Gastroesophageal sphincter (tissue), 4 donors: ENCODE measurements around the gene AP1S2. TPM values are rescaled to one million over a fixed set of nuclear protein-coding genes. Genes with fewer than 3 reads are reported as not detected.
"Not testable (repeated sequence)": the region's sequence is repeated elsewhere in the genome, so short reads cannot be mapped to it uniquely, and the experiment has no call there.

Experiments
- ATAC-seq: fragments of 150-250 bp; one replicate; pipeline ENCODE4 v1.9.1; 2016; ENCODE audit warnings: mild to moderate bottlenecking, moderate library complexity
- H3K27ac ChIP-seq, 4 donors: fragments of 200-600 bp; sonication (generic) in 3 of 4; 1 replicate in 3 of 4; 2 replicates in 1 of 4; pipeline ENCODE4 v1.5.1; 2016 to 2019
- H3K27me3 ChIP-seq: fragments of 200-600 bp; sonication (generic); one replicate; pipeline ENCODE4 v1.5.1; 2019
- H3K36me3 ChIP-seq, 2 donors: fragments of 200-600 bp; sonication (generic); one replicate each; pipeline ENCODE4 v1.5.1; 2019; ENCODE audit warnings: control low read depth in 1 of 2
- H3K4me1 ChIP-seq, 3 donors: fragments of 200-600 bp; sonication (generic); 1 replicate in 2 of 3; 2 replicates in 1 of 3; pipeline ENCODE4 v1.5.1; 2016 to 2019; ENCODE audit warnings: control low read depth in 2 of 3
- H3K4me3 ChIP-seq, 2 donors: fragments of 200-600 bp; sonication (generic); one replicate each; pipeline ENCODE4 v1.5.1; 2019; ENCODE audit warnings: mild to moderate bottlenecking in 1 of 2, moderate library complexity in 1 of 2
- H3K9me3 ChIP-seq, 3 donors: fragments of 200-600 bp; sonication (generic); one replicate each; pipeline ENCODE4 v1.5.1; 2017 to 2019; ENCODE audit warnings: control low read depth in 2 of 3
- CTCF ChIP-seq, 4 experiments: fragments of 200-600 bp in 2 of 4; fragments of 450-650 bp in 2 of 4; sonication (generic) in 1 of 4; IDR thresholded peaks; one replicate each; pipeline ENCODE4 v1.5.1; 2017 to 2019; ENCODE audit warnings: antibody characterized with exemption in 4 of 4, mild to moderate bottlenecking in 2 of 4, moderate library complexity in 2 of 4
- EP300 ChIP-seq: sonication (generic); formaldehyde crosslinking; IDR thresholded peaks from one replicate; pipeline ENCODE4 v1.6.1; 2017; ENCODE audit warnings: antibody characterized with exemption, mild to moderate bottlenecking
- POLR2A ChIP-seq, 2 donors: fragments of 450-650 bp; IDR thresholded peaks; one replicate each; pipeline ENCODE4 v1.6.1; 2017; ENCODE audit warnings: antibody characterized with exemption in 2 of 2, mild to moderate bottlenecking in 2 of 2, moderate library complexity in 1 of 2
- POLR2AphosphoS5 ChIP-seq: sonication (generic); formaldehyde crosslinking; IDR thresholded peaks from one replicate; pipeline ENCODE4 v1.6.1; 2017; ENCODE audit warnings: antibody characterized with exemption
- WGBS, 2 donors: methylation state at CpG; one replicate each; pipeline ENCODE4 v1.1.5; 2018; ENCODE audit warnings: low coverage in 1 of 2; 5-methylcytosine and 5-hydroxymethylcytosine counted together
- total RNA-seq, 4 donors: library from RNA; depleted of rRNA; stranded (reverse); fragments of >200 nt; gene quantifications; one replicate each; pipeline ENCODE4 v1.1.0, GENCODE V29; 2016

AP1S2 gene
- total RNA-seq, 4 donors from 2014 or later: 98.7 to 300 (median 203) TPM

- Histone ChIP-seq H3K4me3 (no peak overlapping the region), H3K9me3 (no peaks in the 10 kb centered on the region), H3K27ac (no peak overlapping the region), H3K4me1 (no peaks in the 10 kb centered on the region), H3K36me3 (no peaks in the 10 kb centered on the region), H3K27me3 (no peaks in the 10 kb centered on the region)
- WGBS, 2 donors: 92 to 100% methylated on average over 2 of the region's 2 CpGs
- ATAC-seq: no peak
- no peak for TF ChIP-seq CTCF (IDR thresholded peaks at IDR 0.05)
- TF ChIP-seq POLR2AphosphoS5: no peak
- TF ChIP-seq POLR2A (IDR thresholded peaks at IDR 0.05): no peak
Observed at GRCh38 chrX:15890463-15890862, 35.9 kb upstream of the AP1S2 start.

- Histone ChIP-seq H3K4me1 (no peaks in the 10 kb centered on the region), H3K27me3 (no peaks in the 10 kb centered on the region), H3K4me3 (no peak overlapping the region), H3K9me3 (no peaks in the 10 kb centered on the region), H3K36me3 (no peaks in the 10 kb centered on the region), H3K27ac (no peak overlapping the region)
- TF ChIP-seq CTCF (IDR thresholded peaks at IDR 0.05): no peak
- TF ChIP-seq POLR2AphosphoS5: no peak
- TF ChIP-seq POLR2A (IDR thresholded peaks at IDR 0.05): no peak
- TF ChIP-seq EP300: no peak
- no peak for ATAC-seq
- 40% methylated on average over 1 of the region's 5 CpGs; no CpG with 5 or more reads in 1 of the 2 donors for WGBS, 2 donors
Observed at GRCh38 chrX:15888062-15888461, 33.4 kb upstream of the AP1S2 start.

GRCh38 chrX:15883540-15883863 is 28.9 kb upstream of the AP1S2 start:
- no peaks in the 10 kb centered on the region for H3K36me3 ChIP-seq
- no peaks in the 10 kb centered on the region for H3K9me3 ChIP-seq
- H3K27ac ChIP-seq: no peak overlapping the region
- TF ChIP-seq EP300 (no peak), POLR2AphosphoS5 (no peak), CTCF (IDR thresholded peaks at IDR 0.05) (no peak)
- H3K27me3 ChIP-seq: no peaks in the 10 kb centered on the region
- no peak overlapping the region for H3K4me3 ChIP-seq
- no peak for ATAC-seq
- no peaks in the 10 kb centered on the region for H3K4me1 ChIP-seq
- 100% methylated on average over 3 of the region's 3 CpGs for WGBS, 2 donors

- Histone ChIP-seq H3K27me3 (no peaks in the 10 kb centered on the region), H3K36me3 (no peaks in the 10 kb centered on the region), H3K9me3 (no peaks in the 10 kb centered on the region), H3K4me1 (no peaks in the 10 kb centered on the region), H3K4me3 (no peak overlapping the region), H3K27ac (no peak overlapping the region)
- no peak for ATAC-seq
- WGBS, 2 donors: 41 to 56% methylated on average over 4 to 5 of the region's 5 CpGs
- TF ChIP-seq EP300: no peak
- TF ChIP-seq CTCF (IDR thresholded peaks at IDR 0.05): no peak
- TF ChIP-seq POLR2AphosphoS5: no peak
- no peak for TF ChIP-seq POLR2A (IDR thresholded peaks at IDR 0.05)
Observed at GRCh38 chrX:15882704-15883539, 28.3 kb upstream of the AP1S2 start.

GRCh38 chrX:15881381-15881897 is 26.8 kb upstream of the AP1S2 start:
- Histone ChIP-seq H3K27ac (no peak overlapping the region), H3K4me1 (no peaks in the 10 kb centered on the region), H3K4me3 (no peak overlapping the region), H3K27me3 (no peaks in the 10 kb centered on the region), H3K9me3 (no peaks in the 10 kb centered on the region), H3K36me3 (no peaks in the 10 kb centered on the region)
- no peak for TF ChIP-seq EP300
- no peak for TF ChIP-seq POLR2AphosphoS5
- TF ChIP-seq POLR2A (IDR thresholded peaks at IDR 0.05): no peak
- TF ChIP-seq CTCF (IDR thresholded peaks at IDR 0.05): no peak
- ATAC-seq: no peak
- 70% methylated on average over 2 of the region's 2 CpGs; no CpG with 5 or more reads in 1 of the 2 donors for WGBS, 2 donors

GRCh38 chrX:15877914-15878313 is 23.3 kb upstream of the AP1S2 start:
- H3K27me3 ChIP-seq, H3K4me3 ChIP-seq, H3K9me3 ChIP-seq, H3K4me1 ChIP-seq, H3K36me3 ChIP-seq, ATAC-seq, H3K27ac ChIP-seq: not testable (repeated sequence)
- 40 to 50% methylated on average over 1 of the region's 1 CpG for WGBS, 2 donors
